ENCODE measurements around the gene MVD.

The MVD gene

GRCh38 chr16:88662843-88663606 is at the start of gene MVD:
TSS of gene MVD (minus strand) at chr16:88663091. CDS start at chr16:88663080, 11 bp downstream.
- peak; percentile 98 for DNase-seq (ENCODE audit: low read depth)

- no peak for DNase-seq (ENCODE audit: low read depth)
Observed at GRCh38 chr16:88712362-88712979, 49.6 kb upstream of the MVD start.

GRCh38 chr16:88711750-88712340 is 49.0 kb upstream of the MVD start:
- no peak for DNase-seq (ENCODE audit: low read depth)

GRCh38 chr16:88710556-88710955 is 47.7 kb upstream of the MVD start:
- DNase-seq (ENCODE audit: low read depth) = no peak

GRCh38 chr16:88706965-88707826 is 44.3 kb upstream of the MVD start:
- DNase-seq (ENCODE audit: low read depth) = no peak

GRCh38 chr16:88706229-88706964 is 43.5 kb upstream of the MVD start, which contains the start of the genes CTU2 and RNF166:
TSS of gene CTU2 (plus strand) at chr16:88706503. CDS start at chr16:88706531, 28 bp downstream.
TSS of gene RNF166 (minus strand) at chr16:88706408. CDS start at chr16:88706325, 83 bp downstream.
- DNase-seq (ENCODE audit: low read depth) = peak; percentile 85

- no peak for DNase-seq (ENCODE audit: low read depth)
Observed at GRCh38 chr16:88705801-88706228, 42.9 kb upstream of the MVD start.

- DNase-seq (ENCODE audit: low read depth) = peak; percentile 33
Observed at GRCh38 chr16:88705076-88705684, 42.3 kb upstream of the MVD start.

GRCh38 chr16:88703486-88704309 is 40.8 kb upstream of the MVD start:
- DNase-seq (ENCODE audit: low read depth) = no peak

GRCh38 chr16:88702371-88703210 is 39.7 kb upstream of the MVD start:
- DNase-seq (ENCODE audit: low read depth) = no peak

- DNase-seq (ENCODE audit: low read depth) = no peak
Observed at GRCh38 chr16:88701581-88702370, 38.9 kb upstream of the MVD start.

- DNase-seq (ENCODE audit: low read depth) = peak; percentile 75
Observed at GRCh38 chr16:88700636-88701482, 38.0 kb upstream of the MVD start.

- DNase-seq (ENCODE audit: low read depth) = no peak
Observed at GRCh38 chr16:88700322-88700635, 37.4 kb upstream of the MVD start.

- no peak for DNase-seq (ENCODE audit: low read depth)
Observed at GRCh38 chr16:88699180-88699579, 36.3 kb upstream of the MVD start.

- DNase-seq (ENCODE audit: low read depth) = no peak
Observed at GRCh38 chr16:88698646-88699045, 35.8 kb upstream of the MVD start.

GRCh38 chr16:88697831-88698615 is 35.1 kb upstream of the MVD start:
- no peak for DNase-seq (ENCODE audit: low read depth)

Data from EH (cell line).